Measurements from ENCODE around the gene ACVRL1.

DNA sequence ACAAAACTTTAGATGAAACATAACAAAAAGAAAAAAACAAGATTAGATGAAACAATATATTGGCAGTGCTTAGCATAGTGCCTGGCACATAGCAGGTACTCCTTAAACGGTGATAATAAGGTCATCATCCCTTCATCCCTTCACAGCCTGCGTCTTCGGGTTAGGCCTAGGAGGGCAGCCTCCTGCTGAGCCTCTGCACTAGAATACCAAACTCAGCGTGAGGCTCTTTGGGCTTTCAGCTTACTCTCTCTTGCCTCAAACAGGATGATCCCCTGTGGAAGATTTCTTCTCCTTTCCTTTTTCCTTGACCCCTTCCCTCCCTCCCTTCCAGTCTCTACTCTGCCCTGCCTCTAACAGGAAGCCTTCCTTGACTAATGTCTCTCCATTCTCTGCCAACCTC, 44.4 kb upstream of the ACVRL1 start:
- TF ChIP-seq POLR2A (IDR thresholded peaks at IDR 0.05; ENCODE audit: low read depth, low read length) (no peak), TAF1 (IDR thresholded peaks at IDR 0.05; ENCODE audit: borderline replicate concordance, low read depth, low read length) (no peak)
